Spleen (tissue), 11 donors: ENCODE data around the gene TWF1. TPM values are rescaled to one million over a fixed set of nuclear protein-coding genes. Genes with fewer than 3 reads are reported as not detected.
A peak's percentile ranks its signal among the peaks of the same experiment; 100 is the strongest.

ENCODE experiments used
- DNase-seq: peaks from one replicate; pipeline ENCODE4 v3.0.0-alpha.2; 2020
- H3K27ac ChIP-seq, 8 donors: fragments of 200-600 bp; sonication (generic) in 7 of 8; 1 replicate in 4 of 8; 2 replicates in 4 of 8; pipeline versions ENCODE4 v1.5.0 to v1.8.0; 2016 to 2021; ENCODE audit warnings: inconsistent platforms in 4 of 8, mild to moderate bottlenecking in 4 of 8, moderate library complexity in 1 of 8
- H3K27me3 ChIP-seq, 7 donors: fragments of 200-600 bp; sonication (generic) in 6 of 7; replicated peaks in 1 of 7; 1 replicate in 4 of 7; 2 replicates in 3 of 7; pipeline versions ENCODE4 v1.5.0 to v1.8.0; 2016 to 2021; ENCODE audit warnings: inconsistent platforms in 3 of 7, mild to moderate bottlenecking in 1 of 7
- H3K36me3 ChIP-seq, 6 donors: fragments of 200-600 bp; sonication (generic) in 5 of 6; 1 replicate in 4 of 6; 2 replicates in 2 of 6; pipeline versions ENCODE4 v1.5.0 to v1.8.0; 2016 to 2021; ENCODE audit warnings: inconsistent platforms in 2 of 6
- H3K4me1 ChIP-seq, 6 donors: fragments of 200-600 bp; sonication (generic) in 5 of 6; 1 replicate in 3 of 6; 2 replicates in 3 of 6; pipeline versions ENCODE4 v1.5.0 to v1.8.0; 2016 to 2021; ENCODE audit warnings: inconsistent platforms in 3 of 6
- H3K4me3 ChIP-seq, 8 donors: fragments of 200-600 bp; sonication (generic) in 7 of 8; 1 replicate in 4 of 8; 2 replicates in 4 of 8; pipeline versions ENCODE4 v1.5.0 to v1.8.0; 2016 to 2021; ENCODE audit warnings: inconsistent platforms in 4 of 8, mild to moderate bottlenecking in 4 of 8, moderate library complexity in 2 of 8
- H3K9me3 ChIP-seq, 8 donors: fragments of 200-600 bp; sonication (generic) in 7 of 8; 1 replicate in 4 of 8; 2 replicates in 4 of 8; pipeline versions ENCODE4 v1.5.0 to v1.8.0; 2016 to 2021; ENCODE audit warnings: inconsistent platforms in 4 of 8
- POLR2A ChIP-seq, 3 donors: fragments of 450-650 bp; IDR thresholded peaks; one replicate each; pipeline ENCODE4 v1.5.1; 2017; ENCODE audit warnings: antibody characterized with exemption in 3 of 3, mild to moderate bottlenecking in 1 of 3
- POLR2AphosphoS5 ChIP-seq, 3 donors: sonication (generic); formaldehyde crosslinking; IDR thresholded peaks; one replicate each; pipeline ENCODE4 v1.5.1; 2017; ENCODE audit warnings: antibody characterized with exemption in 3 of 3
- WGBS, 5 donors: extraction: QIAGEN DNeasy Blood & Tissue Kit in 3 of 5; methylation state at CpG; one replicate each; pipeline versions ENCODE4 v1.1.5 to v1.1.7; 2013 to 2018; 5-methylcytosine and 5-hydroxymethylcytosine counted together
- intact Hi-C: fragments of 100-400 bp; cut with DNase I; formaldehyde crosslinking; loops from one replicate; pipeline ENCODE4 v1.15.0; 2023; ENCODE audit warnings: low total_unique reads
- polyA plus RNA-seq, 3 donors: library from polyadenylated mRNA; stranded (reverse); fragments of 200-250 nt; gene quantifications; one replicate each; pipeline ENCODE4 v1.2.1, GENCODE V29; 2013
- total RNA-seq, 7 donors: library from RNA; depleted of rRNA in 3 of 7; stranded (reverse); fragments of >200 nt in 3 of 7; fragmentation: NEBNext Ultra II Directional in 4 of 7; extraction: Animal tissue kit (Norgen Biotek cat#: 25700) in 4 of 7; gene quantifications; one replicate each; pipeline versions ENCODE4 v1.1.0 to v1.2.1, GENCODE V29; 2016 to 2021
- TF ChIP-seq, protein P1 (sequence below), 11 experiments: fragments of 200-600 bp in 7 of 11; fragments of 450-650 bp in 4 of 11; sonication (generic) in 4 of 11; IDR thresholded peaks in 8 of 11; conservative IDR thresholded peaks in 3 of 11; 1 replicate in 7 of 11; 2 replicates in 4 of 11; pipeline versions ENCODE4 v1.4.0 to v1.8.0; 2016 to 2021; ENCODE audit warnings: antibody characterized with exemption in 11 of 11, inconsistent platforms in 4 of 11, mild to moderate bottlenecking in 1 of 11
- donor health status: healthy with polysubstance abuse.
- donor health status: DM: no; HTN: no; CAD: no; lungs with moderate emphysema.
- donor health status: DM: no; HTN: no; CAD: no.
- donor health status: Bipolar disorder and iron deficiency.
- donor health status: healthy.
- donor health status: DM: no; HTN: no; CAD: no.
- donor health status: DM: yes; HTN: yes; CAD: no.

TWF1 gene
- total and polyA plus RNA-seq, 10 donors: 20.6 to 58.4 (median 31.7) TPM

GRCh38 chr12:43806737-43807072, 588 bp upstream of the TWF1 start:
- TF ChIP-seq POLR2AphosphoS5 (IDR thresholded peaks at IDR 0.05): no peak
- TF ChIP-seq POLR2A (IDR thresholded peaks at IDR 0.05): no peak
- TF ChIP-seq, protein P1, sequence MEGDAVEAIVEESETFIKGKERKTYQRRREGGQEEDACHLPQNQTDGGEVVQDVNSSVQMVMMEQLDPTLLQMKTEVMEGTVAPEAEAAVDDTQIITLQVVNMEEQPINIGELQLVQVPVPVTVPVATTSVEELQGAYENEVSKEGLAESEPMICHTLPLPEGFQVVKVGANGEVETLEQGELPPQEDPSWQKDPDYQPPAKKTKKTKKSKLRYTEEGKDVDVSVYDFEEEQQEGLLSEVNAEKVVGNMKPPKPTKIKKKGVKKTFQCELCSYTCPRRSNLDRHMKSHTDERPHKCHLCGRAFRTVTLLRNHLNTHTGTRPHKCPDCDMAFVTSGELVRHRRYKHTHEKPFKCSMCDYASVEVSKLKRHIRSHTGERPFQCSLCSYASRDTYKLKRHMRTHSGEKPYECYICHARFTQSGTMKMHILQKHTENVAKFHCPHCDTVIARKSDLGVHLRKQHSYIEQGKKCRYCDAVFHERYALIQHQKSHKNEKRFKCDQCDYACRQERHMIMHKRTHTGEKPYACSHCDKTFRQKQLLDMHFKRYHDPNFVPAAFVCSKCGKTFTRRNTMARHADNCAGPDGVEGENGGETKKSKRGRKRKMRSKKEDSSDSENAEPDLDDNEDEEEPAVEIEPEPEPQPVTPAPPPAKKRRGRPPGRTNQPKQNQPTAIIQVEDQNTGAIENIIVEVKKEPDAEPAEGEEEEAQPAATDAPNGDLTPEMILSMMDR (IDR thresholded peaks at IDR 0.05 in 8 of 11, conservative IDR thresholded peaks at IDR 0.05 in 3 of 11): no peak
- Histone ChIP-seq H3K9me3 (no peaks in the 10 kb centered on the region), H3K4me3 (peak overlapping the region; percentile 72 to 94 (median 89)), H3K27me3 (no peaks in the 10 kb centered on the region), H3K36me3 (peaks cover 0 to 24% (median 4%) of the 10 kb centered on the region in 6 donors), H3K4me1 (peaks cover 28 to 53% (median 40%) of the 10 kb centered on the region in 6 donors), H3K27ac (peak overlapping the region; percentile 96 to 99 (median 98))
- DNase-seq: no peak
- 4 to 7% (median 6%) methylated on average over 3 of the region's 3 CpGs for WGBS, 5 donors
- intact Hi-C loops: no loop called here

DNA sequence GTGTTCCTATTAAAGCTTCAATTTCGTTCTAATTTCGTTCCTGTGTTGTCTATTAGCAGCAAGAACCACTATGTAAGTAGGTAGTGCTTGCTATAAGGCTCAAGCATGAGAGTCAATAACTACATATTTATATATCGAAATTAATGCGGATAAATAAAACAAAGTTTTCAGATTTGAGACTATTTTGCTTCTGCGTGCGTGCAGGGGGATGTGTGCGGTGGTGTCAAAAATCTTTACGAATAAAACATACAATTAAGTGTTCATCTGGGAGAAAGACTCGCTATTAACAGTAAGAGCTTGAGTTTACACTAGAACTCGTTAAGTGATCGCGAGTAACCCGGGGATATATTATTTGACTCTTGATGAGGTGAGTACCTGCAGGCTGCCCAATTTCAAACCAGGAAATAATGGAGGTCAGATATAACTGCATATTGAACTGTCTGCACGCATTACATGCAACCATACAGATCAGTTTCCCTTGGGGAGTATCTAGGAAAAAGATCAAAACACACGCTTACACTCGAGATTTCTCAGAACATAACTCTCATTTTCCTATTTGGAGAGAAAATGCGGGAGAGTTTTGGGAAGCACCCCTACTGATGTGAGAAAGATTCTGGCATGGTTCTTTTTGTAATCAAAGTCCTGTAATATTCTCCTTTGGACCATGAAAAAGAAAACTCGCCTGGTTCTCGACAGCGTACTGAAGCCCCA, 813 bp downstream of the TWF1 start:
- no peaks in the 10 kb centered on the region for H3K9me3 ChIP-seq
- peaks cover 30 to 55% (median 40%) of the 10 kb centered on the region in 6 donors for H3K4me1 ChIP-seq
- H3K27me3 ChIP-seq: no peaks in the 10 kb centered on the region
- H3K27ac ChIP-seq: peak overlapping the region; percentile 96 to 99 (median 98)
- H3K36me3 ChIP-seq: peaks cover 0 to 38% (median 17%) of the 10 kb centered on the region in 6 donors
- intact Hi-C loops: no loop called here
- peak overlapping the region; percentile 72 to 94 (median 89) for H3K4me3 ChIP-seq
- TF ChIP-seq POLR2AphosphoS5 (IDR thresholded peaks at IDR 0.05) (no peak), POLR2A (IDR thresholded peaks at IDR 0.05) (no peak)
- TF ChIP-seq, protein P1 (IDR thresholded peaks at IDR 0.05 in 8 of 11, conservative IDR thresholded peaks at IDR 0.05 in 3 of 11): no peak
- 11 to 17% (median 14%) methylated on average over 20 of the region's 20 CpGs for WGBS, 5 donors
- no peak for DNase-seq

DNA sequence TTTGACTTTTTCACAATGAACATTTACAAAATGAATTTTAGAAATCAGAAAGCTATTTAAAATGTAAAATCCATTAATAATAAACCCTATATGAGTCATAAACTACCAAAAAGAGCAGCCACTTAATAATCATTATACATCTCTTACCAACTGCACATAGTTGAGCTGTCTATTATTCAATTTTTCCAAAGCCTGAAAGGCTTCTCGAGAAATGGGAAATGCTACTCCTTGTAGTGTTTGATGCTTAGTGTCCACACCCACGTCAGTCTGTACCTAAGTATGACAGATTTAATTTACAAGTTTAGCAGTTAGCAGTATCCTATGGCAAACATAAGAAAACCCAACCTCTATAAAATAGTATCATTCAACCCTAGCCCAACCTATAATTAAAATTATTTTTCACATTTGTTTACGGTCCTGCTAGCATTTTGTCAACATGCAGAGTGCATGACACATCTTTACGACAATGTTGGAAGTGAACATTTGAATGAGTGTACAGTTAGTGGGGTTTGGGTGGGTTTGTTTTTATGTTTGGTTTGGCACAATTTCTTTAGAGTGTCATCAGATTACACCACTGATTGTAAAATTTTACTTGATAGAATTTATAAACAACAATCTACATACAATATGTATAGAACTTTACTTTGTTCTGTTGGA, 8.4 kb downstream of the TWF1 start:
- no peak overlapping the region for H3K4me3 ChIP-seq
- no peaks in the 10 kb centered on the region for H3K27me3 ChIP-seq
- TF ChIP-seq POLR2AphosphoS5 (IDR thresholded peaks at IDR 0.05): no peak
- TF ChIP-seq, protein P1 (IDR thresholded peaks at IDR 0.05 in 8 of 11, conservative IDR thresholded peaks at IDR 0.05 in 3 of 11): no peak
- TF ChIP-seq POLR2A (IDR thresholded peaks at IDR 0.05): no peak
- intact Hi-C loops: no loop called here
- peaks cover 3 to 96% (median 69%) of the 10 kb centered on the region in 6 donors for H3K36me3 ChIP-seq
- no peak overlapping the region for H3K27ac ChIP-seq
- H3K9me3 ChIP-seq: no peaks in the 10 kb centered on the region
- peaks cover 2 to 22% (median 3%) of the 10 kb centered on the region in 6 donors for H3K4me1 ChIP-seq
- no peak for DNase-seq
- 83 to 91% (median 89%) methylated on average over 4 of the region's 4 CpGs for WGBS, 5 donors

DNA sequence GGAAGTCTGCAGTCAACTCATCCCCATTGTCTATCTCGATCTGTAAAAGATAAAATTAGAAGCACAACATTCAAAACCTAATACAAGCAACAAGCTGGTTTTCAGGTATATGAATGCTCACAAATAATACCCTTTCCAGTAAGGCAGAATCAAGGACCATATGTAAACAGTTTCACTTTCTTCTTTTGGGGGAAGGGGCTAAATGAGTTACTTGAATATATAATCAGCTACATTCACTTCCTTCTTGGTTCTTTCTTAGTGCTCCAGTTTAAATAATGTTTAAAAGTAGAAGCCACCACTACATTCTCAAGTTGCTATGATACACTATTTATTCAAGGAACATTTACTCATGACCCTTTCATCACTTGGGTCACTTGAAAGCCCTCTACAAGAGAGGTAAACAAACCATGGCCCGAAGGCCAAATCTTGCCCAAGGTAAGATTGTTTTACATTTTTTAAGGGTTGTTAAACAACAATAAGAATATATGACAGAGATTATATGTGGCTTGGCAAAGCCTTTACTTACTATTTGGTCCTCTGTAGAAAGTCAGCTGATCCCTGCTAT, 10.3 kb downstream of the TWF1 start:
- no peak for DNase-seq
- Histone ChIP-seq H3K4me3 (no peak overlapping the region), H3K36me3 (peaks cover 3 to 82% (median 57%) of the 10 kb centered on the region in 6 donors), H3K9me3 (no peaks in the 10 kb centered on the region), H3K27me3 (no peaks in the 10 kb centered on the region), H3K4me1 (peaks cover 0 to 11% (median 0%) of the 10 kb centered on the region in 6 donors), H3K27ac (peak overlapping the region in 1 of 8 donors; percentile 0)
- intact Hi-C loops: no loop called here
- TF ChIP-seq, protein P1 (IDR thresholded peaks at IDR 0.05 in 8 of 11, conservative IDR thresholded peaks at IDR 0.05 in 3 of 11): no peak
- TF ChIP-seq POLR2AphosphoS5 (IDR thresholded peaks at IDR 0.05) (no peak), POLR2A (IDR thresholded peaks at IDR 0.05) (no peak)
- WGBS, 5 donors: 78 to 86% (median 81%) methylated on average over 2 of the region's 2 CpGs
